ENCODE measurements around the gene ATP2C1. TPM values are rescaled to one million over a fixed set of nuclear protein-coding genes. Genes with fewer than 3 reads are reported as not detected.
A peak's percentile ranks its signal among the peaks of the same experiment; 100 is the strongest.

Gene ATP2C1
- total RNA-seq, 1 donor from 2014 or later = 76.9 TPM

- no peak for DNase-seq (ENCODE audit: low spot score)
- intact Hi-C loops (cut with DNase I) = no loop called here
- ATAC-seq = no peak
Observed at GRCh38 chr3:130932979-130933378, 39.1 kb downstream of the ATP2C1 start.

- DNase-seq (ENCODE audit: low spot score) (no peak), ATAC-seq (no peak)
- intact Hi-C loops (cut with DNase I) = no loop called here
Observed at GRCh38 chr3:130933801-130934345, 40.0 kb downstream of the ATP2C1 start.

- intact Hi-C loops (cut with DNase I) = no loop called here
- no peak for ATAC-seq
- DNase-seq (ENCODE audit: low spot score) = no peak
Observed at GRCh38 chr3:130934442-130935089, 40.7 kb downstream of the ATP2C1 start.

DNA sequence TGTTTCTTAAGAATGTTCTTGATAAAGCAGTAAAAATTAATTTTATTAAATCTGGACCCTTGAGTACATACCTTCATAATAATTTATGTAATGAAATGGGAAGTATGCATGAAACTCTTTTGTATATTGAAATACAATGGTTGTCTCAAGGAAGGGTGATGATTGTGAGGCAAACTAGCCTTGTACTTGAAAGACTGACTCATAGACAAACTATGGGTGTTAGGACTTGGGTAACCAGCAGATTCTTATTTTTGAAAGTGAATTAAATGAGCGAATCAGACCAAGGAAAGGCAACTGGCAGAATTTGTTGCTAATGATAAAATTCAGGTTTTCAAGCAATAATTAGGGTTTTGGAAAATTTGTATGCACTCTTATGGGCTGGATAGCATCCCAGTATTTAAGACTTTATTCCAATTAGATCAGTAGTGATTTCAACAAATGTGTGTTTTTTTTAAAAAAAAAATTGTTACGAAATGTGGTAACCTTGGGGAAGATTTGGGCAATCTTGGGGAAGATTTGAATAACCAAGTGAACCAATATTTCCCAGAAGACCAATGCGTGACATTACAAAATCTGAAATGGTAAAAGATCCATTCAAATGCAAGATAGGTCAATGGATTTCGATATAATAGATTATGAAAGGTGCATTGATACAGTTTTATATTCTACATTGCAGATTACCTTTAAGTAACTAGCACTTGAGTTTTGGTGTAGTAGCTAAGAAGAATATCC is 42.0 kb downstream of the ATP2C1 start:
- DNase-seq (ENCODE audit: low spot score) = no peak
- no peak for ATAC-seq
- intact Hi-C loops (cut with DNase I) = no loop called here

DNA sequence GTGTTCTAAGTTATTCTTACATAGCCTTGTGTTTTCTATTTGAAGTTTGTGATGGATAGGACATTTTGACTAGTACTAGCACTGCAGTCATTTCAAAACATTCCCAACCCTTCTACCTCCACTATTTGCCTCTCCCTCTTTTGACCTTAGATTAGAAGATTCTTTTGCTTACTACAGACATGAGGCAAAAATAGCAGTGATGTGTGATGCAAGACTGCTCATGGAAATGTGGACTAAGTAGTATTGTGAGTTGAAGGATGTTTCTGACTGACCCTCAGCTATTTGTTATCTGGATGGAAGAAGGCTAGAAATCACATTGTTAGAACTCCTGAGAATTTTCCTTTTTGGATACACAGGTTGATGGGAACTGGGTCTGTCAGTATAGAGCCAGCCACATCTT is 45.9 kb downstream of the ATP2C1 start:
- no peak for ATAC-seq

GRCh38 chr3:130941793-130942192 is 47.9 kb downstream of the ATP2C1 start:
- DNase-seq (ENCODE audit: low spot score) (no peak), ATAC-seq (no peak)
- intact Hi-C loops (cut with DNase I) = no loop called here

More for the DNA sequence above, 45.9 kb downstream of the ATP2C1 start:
- DNase-seq (ENCODE audit: low spot score) = no peak
- intact Hi-C loops (cut with DNase I) = no loop called here

GRCh38 chr3:130946882-130947281 is 53.0 kb downstream of the ATP2C1 start:
- no peak for DNase-seq (ENCODE audit: low spot score)
- intact Hi-C loops (cut with DNase I) = no loop called here
- ATAC-seq = no peak

DNA sequence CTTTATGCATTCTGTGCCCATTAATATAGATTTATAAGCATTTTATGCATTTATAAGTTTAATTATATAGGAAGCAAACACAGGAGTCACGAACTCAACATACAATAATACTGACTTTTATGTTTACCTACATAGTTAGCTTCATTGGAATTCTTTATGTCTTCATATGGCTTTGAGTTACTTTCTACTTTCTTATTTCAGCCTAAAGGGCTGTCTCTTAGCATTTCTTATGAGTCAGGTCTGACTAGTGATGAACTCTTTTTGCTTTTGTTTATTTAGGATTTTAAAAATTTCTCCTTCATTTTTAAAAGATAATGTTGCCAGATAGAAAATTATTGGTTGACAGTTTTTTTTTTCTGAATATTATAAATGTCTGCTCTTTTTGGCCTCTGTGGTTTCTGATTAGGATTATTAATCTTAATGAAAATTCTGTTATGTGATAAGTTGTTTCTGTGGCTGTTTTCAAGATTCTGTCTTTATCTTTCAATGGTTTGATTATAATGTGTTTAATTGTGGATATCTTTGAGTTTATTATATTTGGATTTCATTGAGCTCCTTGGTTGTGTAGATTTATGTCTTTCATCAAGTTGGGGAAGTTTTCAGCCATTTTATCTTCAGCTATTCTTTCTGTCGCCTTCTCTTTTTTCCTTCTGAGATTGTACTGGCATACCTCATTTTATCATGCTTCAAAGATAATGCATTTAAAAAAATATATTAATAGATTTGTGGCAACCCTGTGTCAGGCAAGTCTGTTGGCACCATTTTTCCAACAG is 54.3 kb downstream of the ATP2C1 start:
- intact Hi-C loops (cut with DNase I) = no loop called here
- no peak for DNase-seq (ENCODE audit: low spot score)
- no peak for ATAC-seq

- DNase-seq (ENCODE audit: low spot score) = no peak
- intact Hi-C loops (cut with DNase I) = no loop called here
Observed at GRCh38 chr3:130948929-130949328, 55.0 kb downstream of the ATP2C1 start.

GRCh38 chr3:130950124-130950523 is 56.2 kb downstream of the ATP2C1 start:
- DNase-seq (ENCODE audit: low spot score) (no peak), ATAC-seq (no peak)
- intact Hi-C loops (cut with DNase I) = no loop called here

More at GRCh38 chr3:130948929-130949328, 55.0 kb downstream of the ATP2C1 start:
- no peak for ATAC-seq

DNA sequence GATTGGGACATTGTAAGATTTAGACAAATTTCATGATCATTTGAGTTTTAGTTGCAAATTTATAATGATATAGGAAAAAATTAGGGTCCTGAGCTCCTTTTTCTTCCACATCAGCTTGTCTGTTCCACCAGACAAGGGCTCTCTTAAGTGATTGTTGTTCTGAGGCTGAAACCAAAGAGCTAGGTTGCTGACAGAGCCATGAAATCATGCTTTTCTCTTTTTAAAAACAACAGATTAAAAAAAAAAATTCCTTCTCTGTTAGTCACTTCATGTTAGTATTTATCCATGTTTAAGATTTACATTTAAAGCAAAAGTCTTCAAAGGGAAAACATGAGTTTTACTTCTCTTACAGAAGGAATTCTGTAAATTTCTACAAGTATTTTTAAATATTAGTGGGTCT is 56.8 kb downstream of the ATP2C1 start:
- intact Hi-C loops (cut with DNase I) = no loop called here
- ATAC-seq = no peak
- no peak for DNase-seq (ENCODE audit: low spot score)

DNA sequence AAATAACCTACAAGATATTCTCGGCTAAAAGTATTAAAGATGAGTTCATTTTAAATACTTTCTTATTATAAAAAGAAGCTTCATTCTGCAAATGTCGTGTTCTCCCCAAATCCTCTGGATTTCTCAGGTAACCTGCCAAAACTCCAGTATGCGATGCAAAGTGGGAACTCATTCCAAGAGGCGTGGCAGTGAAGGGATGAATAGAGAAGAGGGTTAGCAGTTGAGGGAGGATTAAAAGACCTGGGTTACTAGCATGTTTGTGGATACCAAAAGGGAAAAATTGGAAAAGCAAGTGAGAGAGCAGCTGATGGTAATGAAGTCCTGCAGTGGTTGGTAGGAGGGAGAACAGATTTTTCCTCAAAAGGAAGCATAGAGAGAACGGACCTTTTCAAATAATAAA is 61.6 kb downstream of the ATP2C1 start:
- DNase-seq (ENCODE audit: low spot score) = no peak
- intact Hi-C loops (cut with DNase I) = no loop called here
- ATAC-seq = no peak

DNA sequence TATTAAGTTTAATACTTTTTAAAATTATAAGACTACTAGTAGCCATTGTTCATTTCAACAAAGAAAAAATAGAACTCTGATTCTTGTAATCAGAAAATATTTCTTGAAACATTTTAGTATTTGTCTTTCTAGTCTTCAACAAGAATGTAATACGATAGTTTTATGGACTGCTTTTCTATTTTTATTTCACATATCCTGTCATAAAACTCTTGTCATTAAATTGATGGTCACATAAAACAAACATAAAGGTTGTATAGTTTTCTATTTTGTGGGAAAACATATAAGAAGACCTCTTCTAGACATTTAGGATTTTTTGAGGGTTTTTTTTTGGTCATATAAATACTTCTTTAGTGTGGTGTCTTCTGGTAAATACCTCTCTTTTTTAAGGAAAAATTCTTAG is 62.4 kb downstream of the ATP2C1 start:
- intact Hi-C loops (cut with DNase I) = no loop called here
- no peak for ATAC-seq
- DNase-seq (ENCODE audit: low spot score) = no peak

DNA sequence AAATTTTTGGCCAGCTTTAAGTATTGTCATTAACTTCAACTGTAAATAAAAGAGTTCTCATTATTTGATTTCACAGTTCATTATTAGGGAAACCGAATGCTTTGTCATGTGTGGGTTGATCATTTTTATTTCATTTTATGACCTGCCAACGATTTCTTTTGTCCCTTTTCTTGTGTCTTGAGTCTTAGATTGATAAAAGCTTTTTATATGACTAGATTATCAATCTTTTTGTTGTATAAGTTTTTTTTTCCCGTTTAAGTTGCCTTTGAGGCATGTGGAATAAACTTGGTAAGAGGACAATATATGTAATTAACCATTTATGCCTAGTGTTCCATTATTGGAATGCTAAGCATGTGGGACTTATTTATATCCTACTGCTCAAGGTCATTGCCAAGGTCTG is 62.8 kb downstream of the ATP2C1 start:
- ATAC-seq (no peak), DNase-seq (ENCODE audit: low spot score) (no peak)
- intact Hi-C loops (cut with DNase I) = no loop called here

DNA sequence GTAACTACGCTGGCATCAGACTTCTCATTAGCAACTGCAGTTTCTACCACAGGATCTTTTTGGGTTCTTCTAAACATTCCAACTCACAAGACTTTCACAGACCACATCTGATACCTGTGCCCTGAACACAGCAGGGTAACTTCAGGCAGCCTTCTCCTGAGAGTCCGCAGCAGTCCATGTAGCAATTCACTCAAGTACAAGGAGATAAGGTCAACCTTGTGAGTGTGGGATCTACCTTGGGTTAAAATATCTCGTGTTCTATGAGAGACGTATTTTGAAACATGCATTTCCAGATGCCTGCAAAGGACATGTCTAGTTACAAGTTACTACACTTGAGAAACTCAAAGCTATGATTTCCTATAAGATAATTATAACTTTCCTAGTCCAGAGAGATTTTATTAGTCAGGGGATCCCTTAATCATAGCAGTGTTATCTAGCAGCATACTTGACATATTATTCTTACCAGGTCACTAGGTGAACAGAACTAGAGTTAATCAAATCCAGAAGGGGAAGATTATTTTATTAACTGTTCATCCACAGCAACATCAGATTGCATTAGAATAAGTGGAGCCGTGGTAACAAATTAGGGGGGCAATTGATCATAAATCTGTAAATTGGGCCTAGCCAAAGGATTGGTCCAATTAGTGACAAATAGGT is 66.4 kb downstream of the ATP2C1 start:
- no peak for DNase-seq (ENCODE audit: low spot score)
- no peak for ATAC-seq
- intact Hi-C loops (cut with DNase I) = no loop called here

DNA sequence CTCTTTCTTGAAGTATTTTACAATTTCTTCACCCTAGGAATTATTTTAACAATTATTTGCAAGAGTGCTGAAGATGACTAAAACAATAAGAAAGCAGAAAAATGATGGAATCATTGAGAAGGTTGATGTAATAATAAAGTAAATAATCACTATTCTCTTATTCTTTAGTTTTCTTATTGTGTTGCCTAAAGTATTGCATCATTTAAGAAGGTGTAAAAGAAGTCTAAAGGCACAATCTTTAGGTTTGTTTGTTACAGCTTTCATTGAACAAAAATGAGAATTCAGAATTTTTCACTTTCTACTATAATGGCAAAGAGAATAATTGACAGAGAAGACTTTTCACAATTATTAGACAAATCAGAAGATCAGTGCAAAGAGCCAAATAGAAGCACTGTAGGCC is 67.6 kb downstream of the ATP2C1 start:
- no peak for DNase-seq (ENCODE audit: low spot score)
- intact Hi-C loops (cut with DNase I) = no loop called here
- no peak for ATAC-seq

- ATAC-seq = no peak
- intact Hi-C loops (cut with DNase I) = no loop called here
Observed at GRCh38 chr3:130963444-130963843, 69.6 kb downstream of the ATP2C1 start.

GRCh38 chr3:130963878-130964277 is 70.0 kb downstream of the ATP2C1 start:
- ATAC-seq (peak; percentile 36), DNase-seq (ENCODE audit: low spot score) (no peak)
- intact Hi-C loops (cut with DNase I) = no loop called here

More at GRCh38 chr3:130963444-130963843, 69.6 kb downstream of the ATP2C1 start:
- no peak for DNase-seq (ENCODE audit: low spot score)

DNA sequence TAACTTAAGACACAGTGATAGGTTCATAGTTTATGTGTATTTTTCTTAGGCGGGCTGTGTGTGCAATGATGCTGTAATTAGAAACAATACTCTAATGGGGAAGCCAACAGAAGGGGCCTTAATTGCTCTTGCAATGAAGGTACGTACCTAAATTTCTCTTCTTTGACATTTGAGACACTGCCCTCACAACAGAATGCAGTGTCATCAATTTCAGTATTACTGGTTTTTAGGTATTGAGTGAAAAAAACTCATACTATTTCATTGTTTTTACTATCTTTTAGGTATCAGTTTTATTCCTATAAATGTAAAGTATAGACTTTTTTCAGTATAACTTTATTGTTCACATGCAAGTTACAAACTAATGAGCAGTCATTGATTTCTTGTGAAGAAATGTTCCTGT is 73.4 kb downstream of the ATP2C1 start:
- no peak for ATAC-seq
- no peak for DNase-seq (ENCODE audit: low spot score)
- intact Hi-C loops (cut with DNase I) = no loop called here
